DOHH2 (cell line): ENCODE data around the gene DIP2C.

Experiments
- H3F3A ChIP-seq: fragments of 200-600 bp; sonication (generic), shearing (Covaris generic); 2 replicates; pipeline ENCODE4 v1.6.0; 2016; ENCODE audit warnings: antibody characterized with exemption, mild to moderate bottlenecking; ENCODE audit not compliant: control insufficient read depth, insufficient read depth
- H3K27ac ChIP-seq: fragments of 200-600 bp; sonication (generic); 2 replicates; pipeline ENCODE4 v1.5.1; 2014; ENCODE audit warnings: low read depth, mild to moderate bottlenecking, low read length, moderate library complexity
- H3K27me3 ChIP-seq: fragments of 200-600 bp; sonication (generic); 2 replicates; pipeline ENCODE4 v1.6.1; 2014; ENCODE audit warnings: mild to moderate bottlenecking, low read length, mixed read lengths; ENCODE audit not compliant: control insufficient read depth
- H3K36me3 ChIP-seq: fragments of 200-600 bp; sonication (generic); 2 replicates; pipeline ENCODE4 v1.6.1; 2014; ENCODE audit warnings: mild to moderate bottlenecking, low read length, moderate library complexity, mixed read lengths; ENCODE audit not compliant: control insufficient read depth
- H3K4me1 ChIP-seq: fragments of 200-600 bp; sonication (generic); 2 replicates; pipeline ENCODE4 v1.6.1; 2014; ENCODE audit warnings: mild to moderate bottlenecking, low read length, mixed read lengths; ENCODE audit not compliant: control insufficient read depth
- H3K4me2 ChIP-seq: fragments of 200-600 bp; sonication (generic); 2 replicates; pipeline ENCODE4 v1.6.0; 2014; ENCODE audit warnings: mild to moderate bottlenecking, low read length, moderate library complexity
- H3K4me3 ChIP-seq: fragments of 200-600 bp; sonication (generic); 2 replicates; pipeline ENCODE4 v1.5.1; 2014; ENCODE audit warnings: mild to moderate bottlenecking, low read length, mixed read lengths
- H3K79me2 ChIP-seq: fragments of 200-600 bp; sonication (generic); 2 replicates; pipeline ENCODE4 v1.6.1; 2014; ENCODE audit warnings: mild to moderate bottlenecking, low read length, mixed read lengths; ENCODE audit not compliant: control insufficient read depth
- H3K9me2 ChIP-seq: fragments of 200-600 bp; sonication (generic); replicated peaks from 2 replicates; pipeline ENCODE4 v1.6.1; 2014; ENCODE audit warnings: mild to moderate bottlenecking, low read length, mixed read lengths; ENCODE audit not compliant: control insufficient read depth
- H3K9me3 ChIP-seq: fragments of 200-600 bp; sonication (generic); 2 replicates; pipeline ENCODE4 v1.6.1; 2014; ENCODE audit warnings: antibody characterized with exemption, low read length, mixed read lengths; ENCODE audit not compliant: control insufficient read depth, insufficient read depth
- H4K20me1 ChIP-seq: fragments of 200-600 bp; sonication (generic); 2 replicates; pipeline ENCODE4 v1.6.0; 2014; ENCODE audit warnings: low read depth, mild to moderate bottlenecking, antibody characterized with exemption, low read length, moderate library complexity; ENCODE audit not compliant: control insufficient read depth, insufficient read depth
- EZH2phosphoT487 ChIP-seq: fragments of 200-600 bp; sonication (generic); IDR thresholded peaks from 2 replicates; pipeline ENCODE4 v1.6.1; 2017; ENCODE audit warnings: borderline replicate concordance, mild to moderate bottlenecking, antibody characterized with exemption, low read length, moderate library complexity, mixed read lengths
- TF ChIP-seq, protein P1 (sequence below): fragments of 200-600 bp; sonication (generic); IDR thresholded peaks from one replicate; pipeline ENCODE4 v1.5.1; 2014; ENCODE audit warnings: antibody characterized with exemption, mild to moderate bottlenecking, low read depth, low read length; ENCODE audit not compliant: poor library complexity, severe bottlenecking

Gene DIP2C

DNA sequence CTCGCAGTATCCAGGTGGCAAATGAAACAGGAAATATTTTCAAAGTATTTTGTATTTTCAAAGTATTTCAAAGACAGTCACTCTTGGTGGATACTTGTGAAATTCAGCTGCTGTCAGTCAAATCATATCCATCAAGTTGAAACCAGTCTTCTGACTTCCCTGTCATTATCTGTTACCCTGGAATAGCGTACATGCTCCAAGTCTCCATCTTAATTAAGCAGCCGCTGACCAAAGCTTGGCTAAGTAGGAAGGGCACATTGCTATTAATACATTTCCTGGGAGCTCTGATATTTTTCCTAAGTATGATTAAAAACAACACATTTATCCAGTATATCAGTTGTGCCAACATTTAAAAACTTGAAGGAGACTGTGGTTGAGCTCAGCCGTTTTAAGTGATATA, 442.0 kb downstream of the DIP2C start:
- no peaks in the 10 kb centered on the region for H3K9me3 ChIP-seq
- H3K27me3 ChIP-seq, result no peaks in the 10 kb centered on the region
- H4K20me1 ChIP-seq, result no peaks in the 10 kb centered on the region
- H3K9me2 ChIP-seq, result no peaks in the 10 kb centered on the region
- no peaks in the 10 kb centered on the region for H3K79me2 ChIP-seq
- H3F3A ChIP-seq, result no peaks in the 10 kb centered on the region
- no peak for TF ChIP-seq EZH2phosphoT487
- TF ChIP-seq, protein P1, sequence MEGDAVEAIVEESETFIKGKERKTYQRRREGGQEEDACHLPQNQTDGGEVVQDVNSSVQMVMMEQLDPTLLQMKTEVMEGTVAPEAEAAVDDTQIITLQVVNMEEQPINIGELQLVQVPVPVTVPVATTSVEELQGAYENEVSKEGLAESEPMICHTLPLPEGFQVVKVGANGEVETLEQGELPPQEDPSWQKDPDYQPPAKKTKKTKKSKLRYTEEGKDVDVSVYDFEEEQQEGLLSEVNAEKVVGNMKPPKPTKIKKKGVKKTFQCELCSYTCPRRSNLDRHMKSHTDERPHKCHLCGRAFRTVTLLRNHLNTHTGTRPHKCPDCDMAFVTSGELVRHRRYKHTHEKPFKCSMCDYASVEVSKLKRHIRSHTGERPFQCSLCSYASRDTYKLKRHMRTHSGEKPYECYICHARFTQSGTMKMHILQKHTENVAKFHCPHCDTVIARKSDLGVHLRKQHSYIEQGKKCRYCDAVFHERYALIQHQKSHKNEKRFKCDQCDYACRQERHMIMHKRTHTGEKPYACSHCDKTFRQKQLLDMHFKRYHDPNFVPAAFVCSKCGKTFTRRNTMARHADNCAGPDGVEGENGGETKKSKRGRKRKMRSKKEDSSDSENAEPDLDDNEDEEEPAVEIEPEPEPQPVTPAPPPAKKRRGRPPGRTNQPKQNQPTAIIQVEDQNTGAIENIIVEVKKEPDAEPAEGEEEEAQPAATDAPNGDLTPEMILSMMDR, result no peak
- H3K36me3 ChIP-seq, result no peaks in the 10 kb centered on the region
- H3K4me1 ChIP-seq, result no peaks in the 10 kb centered on the region
- no peak overlapping the region for H3K4me3 ChIP-seq
- no peak overlapping the region for H3K4me2 ChIP-seq
- H3K27ac ChIP-seq, result no peak overlapping the region

GRCh38 chr10:246431-246830, 443.0 kb downstream of the DIP2C start:
- Histone ChIP-seq H3K9me2 (no peaks in the 10 kb centered on the region), H3K4me2 (no peak overlapping the region), H3K4me1 (no peaks in the 10 kb centered on the region), H3K9me3 (no peaks in the 10 kb centered on the region), H3K36me3 (no peaks in the 10 kb centered on the region), H3K79me2 (no peaks in the 10 kb centered on the region), H4K20me1 (no peaks in the 10 kb centered on the region), H3F3A (no peaks in the 10 kb centered on the region), H3K27me3 (no peaks in the 10 kb centered on the region), H3K27ac (no peak overlapping the region), H3K4me3 (no peak overlapping the region)
- TF ChIP-seq, protein P1, result no peak
- TF ChIP-seq EZH2phosphoT487, result no peak

DNA sequence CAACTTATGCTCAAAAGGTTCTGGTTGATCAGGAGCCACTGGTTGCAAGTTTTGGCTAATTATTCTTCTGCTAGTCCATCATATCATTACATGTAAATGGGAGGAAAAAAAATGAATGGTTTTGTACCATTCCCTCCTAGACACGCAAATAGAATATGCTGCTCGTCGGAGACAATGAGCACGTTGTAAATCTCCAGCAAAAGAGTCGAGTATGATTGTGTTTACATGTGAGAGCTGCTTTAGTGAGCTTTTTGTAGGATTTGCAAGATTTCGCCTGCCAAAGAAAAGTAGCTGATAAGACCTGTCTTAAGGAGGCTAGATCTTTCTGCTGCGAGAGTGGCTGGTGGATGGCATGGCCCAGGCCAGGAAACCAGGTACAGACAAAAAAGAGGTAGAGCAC, 445.2 kb downstream of the DIP2C start:
- H3K9me2 ChIP-seq, result no peaks in the 10 kb centered on the region
- no peak for TF ChIP-seq EZH2phosphoT487
- TF ChIP-seq, protein P1, result no peak
- no peaks in the 10 kb centered on the region for H3K36me3 ChIP-seq
- no peak overlapping the region for H3K4me2 ChIP-seq
- no peak overlapping the region for H3K4me3 ChIP-seq
- no peaks in the 10 kb centered on the region for H3F3A ChIP-seq
- H3K27me3 ChIP-seq, result no peaks in the 10 kb centered on the region
- H3K9me3 ChIP-seq, result no peaks in the 10 kb centered on the region
- H3K27ac ChIP-seq, result no peak overlapping the region
- H3K79me2 ChIP-seq, result no peaks in the 10 kb centered on the region
- no peaks in the 10 kb centered on the region for H3K4me1 ChIP-seq
- no peaks in the 10 kb centered on the region for H4K20me1 ChIP-seq
